T-helper 2 cell treated with Interferon-gamma antibody and Interleukin-4, amounts not matched to agents 5 μg/mL and 100 μg/mL, for 36 hours (primary cell): ENCODE data around the gene GPR82.
A peak's percentile ranks its signal among the peaks of the same experiment; 100 is the strongest.
"Not testable (repeated sequence)": the region's sequence is repeated elsewhere in the genome, so short reads cannot be mapped to it uniquely, and the experiment has no call there.

ENCODE experiments used
- DNase-seq: peaks from one replicate; pipeline ENCODE4 v3.0.0; 2021; ENCODE audit warnings: low spot score
- H3K27ac Mint-ChIP-seq: one replicate; pipeline ENCODE4 v1.8.0; 2021; ENCODE audit warnings: mild to moderate bottlenecking, mixed read lengths
- H3K27me3 Mint-ChIP-seq: one replicate; pipeline ENCODE4 v1.8.0; 2021; ENCODE audit warnings: low read depth, mixed read lengths
- H3K36me3 Mint-ChIP-seq: one replicate; pipeline ENCODE4 v1.8.0; 2021; ENCODE audit warnings: low read depth, mixed read lengths
- H3K4me1 Mint-ChIP-seq: one replicate; pipeline ENCODE4 v1.8.0; 2021; ENCODE audit warnings: low read depth, mixed read lengths
- H3K4me3 Mint-ChIP-seq: one replicate; pipeline ENCODE4 v1.8.0; 2022; ENCODE audit warnings: mild to moderate bottlenecking, moderate library complexity, mixed read lengths
- H3K9me3 Mint-ChIP-seq: one replicate; pipeline ENCODE4 v1.8.0; 2021; ENCODE audit warnings: mixed read lengths

GPR82 gene, protein sequence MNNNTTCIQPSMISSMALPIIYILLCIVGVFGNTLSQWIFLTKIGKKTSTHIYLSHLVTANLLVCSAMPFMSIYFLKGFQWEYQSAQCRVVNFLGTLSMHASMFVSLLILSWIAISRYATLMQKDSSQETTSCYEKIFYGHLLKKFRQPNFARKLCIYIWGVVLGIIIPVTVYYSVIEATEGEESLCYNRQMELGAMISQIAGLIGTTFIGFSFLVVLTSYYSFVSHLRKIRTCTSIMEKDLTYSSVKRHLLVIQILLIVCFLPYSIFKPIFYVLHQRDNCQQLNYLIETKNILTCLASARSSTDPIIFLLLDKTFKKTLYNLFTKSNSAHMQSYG

DNA sequence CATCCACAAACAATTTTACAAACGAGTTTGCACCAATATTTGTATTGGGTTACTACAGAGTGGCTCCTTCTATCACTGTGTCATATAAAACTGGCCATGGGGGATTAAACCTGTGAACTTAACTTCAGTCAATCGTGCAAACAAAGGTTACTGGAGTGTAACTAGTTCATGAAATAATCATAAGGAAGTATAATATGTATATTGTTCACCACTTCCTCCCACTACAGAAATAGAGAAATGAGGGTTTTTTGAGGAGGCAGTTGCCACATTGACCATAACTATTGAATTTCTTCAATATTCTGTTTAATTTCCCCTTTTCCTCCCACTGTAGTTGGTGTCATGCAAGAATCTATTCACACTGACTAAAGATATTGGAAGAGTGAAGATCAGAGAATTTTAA, at the start of gene GPR82:
Gene GPR82 (plus strand): TSS at position 356 of the 400 bp plus-strand sequence. CDS start 2,846 bp downstream, outside the sequence.
- H3K36me3 Mint-ChIP-seq: peaks cover 22% of the 10 kb centered on the region
- H3K4me1 Mint-ChIP-seq: peaks cover 29% of the 10 kb centered on the region
- no peaks in the 10 kb centered on the region for H3K27me3 Mint-ChIP-seq
- H3K27ac Mint-ChIP-seq: peak within 1 kb of the TSS; percentile 31
- DNase-seq: no peak
- H3K9me3 Mint-ChIP-seq: peaks cover 11% of the 10 kb centered on the region
- H3K4me3 Mint-ChIP-seq: no peak within 1 kb of the TSS

DNA sequence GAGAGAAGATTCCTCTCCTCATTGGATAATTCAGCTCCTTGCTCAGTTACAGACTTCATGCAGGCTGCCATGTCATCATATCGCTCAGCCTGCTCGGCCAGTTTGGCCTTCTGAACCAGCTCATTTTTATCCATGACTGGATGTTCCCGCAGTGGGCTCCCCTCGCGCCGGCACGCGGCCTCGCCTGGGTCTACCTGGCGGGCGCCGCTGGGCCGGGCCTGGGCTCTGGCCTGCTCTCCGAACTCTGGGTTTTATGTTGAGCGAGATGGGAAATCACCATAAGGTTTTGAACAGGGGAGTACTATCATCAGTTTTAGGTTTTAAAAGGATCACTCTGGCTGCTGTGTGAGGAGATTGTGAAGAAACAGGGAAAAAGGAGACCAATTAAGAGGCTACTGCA, 47.6 kb upstream of the GPR82 start:
- H3K27me3 Mint-ChIP-seq, DNase-seq, H3K27ac Mint-ChIP-seq, H3K9me3 Mint-ChIP-seq, H3K4me3 Mint-ChIP-seq: not testable (repeated sequence)
- Mint-ChIP-seq H3K36me3 (peaks cover 16% of the 10 kb centered on the region), H3K4me1 (peaks cover 16% of the 10 kb centered on the region)

DNA sequence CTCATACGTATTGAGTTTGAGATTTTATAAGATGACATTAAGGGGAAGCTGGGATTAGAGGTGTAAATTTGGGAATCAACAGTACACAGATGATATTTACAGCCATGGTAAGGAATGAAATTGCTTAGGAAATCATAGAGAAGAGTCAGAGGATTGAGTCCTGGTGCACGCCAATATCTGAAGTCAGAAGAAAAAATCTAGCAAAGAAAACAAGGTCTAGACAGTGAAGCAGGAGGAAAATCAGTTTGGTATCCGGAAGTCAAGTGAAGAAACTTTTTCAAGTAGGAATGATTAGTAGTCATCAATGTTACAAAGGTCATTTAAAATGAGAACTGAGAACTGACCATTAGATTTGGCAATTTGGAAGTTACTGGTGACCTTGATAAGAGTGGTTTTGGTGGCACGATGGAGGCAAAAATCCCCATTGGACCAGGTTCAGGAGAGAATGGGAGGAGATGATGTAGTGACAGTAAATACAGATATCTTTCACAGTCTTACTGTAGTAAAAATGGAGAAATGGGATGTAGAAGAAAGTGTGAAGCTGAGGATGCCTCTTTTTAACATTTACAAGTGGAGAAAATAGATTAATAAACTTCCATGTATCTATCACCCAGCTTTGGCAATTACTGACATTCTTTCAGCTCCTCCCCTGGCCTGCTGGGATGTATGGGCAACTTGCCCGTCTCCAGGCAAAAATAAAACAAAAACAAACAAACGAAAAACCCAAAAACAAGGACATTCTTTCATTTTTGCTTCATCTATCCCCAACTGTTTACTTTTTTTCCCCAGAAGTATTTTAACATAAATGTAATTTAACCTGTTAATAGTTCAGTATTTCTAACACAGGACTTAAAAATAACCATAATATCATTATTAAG, 46.6 kb upstream of the GPR82 start:
- Mint-ChIP-seq H3K4me1 (peaks cover 16% of the 10 kb centered on the region), H3K27ac (no peak overlapping the region), H3K4me3 (no peak overlapping the region), H3K27me3 (no peaks in the 10 kb centered on the region), H3K9me3 (no peaks in the 10 kb centered on the region), H3K36me3 (peaks cover 12% of the 10 kb centered on the region)
- DNase-seq: no peak

- no peaks in the 10 kb centered on the region for H3K27me3 Mint-ChIP-seq
- H3K4me3 Mint-ChIP-seq: no peak overlapping the region
- H3K4me1 Mint-ChIP-seq: peaks cover 13% of the 10 kb centered on the region
- H3K9me3 Mint-ChIP-seq: no peaks in the 10 kb centered on the region
- H3K27ac Mint-ChIP-seq: no peak overlapping the region
- DNase-seq: no peak
- peaks cover 1% of the 10 kb centered on the region for H3K36me3 Mint-ChIP-seq
Observed at GRCh38 chrX:41684138-41684537, 39.8 kb upstream of the GPR82 start.

DNA sequence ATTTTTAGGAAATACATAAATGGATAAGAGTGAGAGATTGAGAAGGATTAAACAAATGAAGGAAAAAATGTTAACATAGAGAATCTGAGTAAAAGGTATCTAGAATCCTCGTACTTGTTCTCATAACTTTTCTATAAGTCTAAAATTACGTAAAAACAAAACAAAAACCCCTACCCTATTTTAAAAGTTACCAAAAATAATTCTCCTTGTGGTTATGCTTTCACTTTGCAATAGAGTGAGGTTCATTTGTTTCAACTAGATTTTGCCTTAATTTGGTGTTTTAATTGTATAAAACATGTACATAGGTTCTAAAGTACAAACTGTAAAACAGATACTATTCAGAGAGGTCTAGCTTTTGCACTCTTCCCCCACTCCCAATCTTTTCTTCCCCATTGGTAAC, 39.0 kb upstream of the GPR82 start:
- H3K4me1 Mint-ChIP-seq: peaks cover 13% of the 10 kb centered on the region
- no peak overlapping the region for H3K27ac Mint-ChIP-seq
- no peaks in the 10 kb centered on the region for H3K27me3 Mint-ChIP-seq
- no peak for DNase-seq
- H3K4me3 Mint-ChIP-seq: no peak overlapping the region
- H3K9me3 Mint-ChIP-seq: no peaks in the 10 kb centered on the region
- H3K36me3 Mint-ChIP-seq: peaks cover 1% of the 10 kb centered on the region

GRCh38 chrX:41686788-41687187, 37.2 kb upstream of the GPR82 start:
- no peak for DNase-seq
- Mint-ChIP-seq H3K36me3 (peaks cover 1% of the 10 kb centered on the region), H3K27ac (no peak overlapping the region), H3K27me3 (no peaks in the 10 kb centered on the region), H3K4me1 (peaks cover 13% of the 10 kb centered on the region), H3K4me3 (no peak overlapping the region), H3K9me3 (no peaks in the 10 kb centered on the region)

- H3K27ac Mint-ChIP-seq: no peak overlapping the region
- H3K4me1 Mint-ChIP-seq: peaks cover 21% of the 10 kb centered on the region
- no peak for DNase-seq
- no peaks in the 10 kb centered on the region for H3K9me3 Mint-ChIP-seq
- H3K36me3 Mint-ChIP-seq: peaks cover 1% of the 10 kb centered on the region
- H3K4me3 Mint-ChIP-seq: no peak overlapping the region
- no peaks in the 10 kb centered on the region for H3K27me3 Mint-ChIP-seq
Observed at GRCh38 chrX:41688156-41688555, 35.8 kb upstream of the GPR82 start.

GRCh38 chrX:41688835-41689234, 35.1 kb upstream of the GPR82 start, which contains the start of gene GPR34:
TSS of gene GPR34 (plus strand) at chrX:41688973. CDS start at chrX:41695634, 6,661 bp downstream.
- no peaks in the 10 kb centered on the region for H3K27me3 Mint-ChIP-seq
- H3K4me1 Mint-ChIP-seq: peaks cover 25% of the 10 kb centered on the region

DNA sequence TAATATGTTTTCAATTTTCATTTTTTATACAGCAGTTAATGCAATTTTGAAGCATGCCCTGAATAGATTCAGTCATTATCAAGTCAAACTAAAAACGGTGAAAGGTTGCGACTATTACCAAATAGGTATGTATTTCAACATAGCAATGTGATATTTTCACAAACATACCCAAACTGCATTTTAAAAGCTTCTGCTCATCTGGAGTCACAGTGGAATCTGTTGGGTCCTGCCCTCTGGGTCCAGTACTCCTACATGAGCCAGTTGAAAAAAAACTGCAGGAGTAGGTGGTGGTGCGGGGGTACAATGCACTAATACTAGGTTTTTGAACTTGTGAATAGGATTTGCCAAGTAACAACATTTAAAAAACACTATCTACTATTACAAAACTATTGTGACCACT, 34.3 kb upstream of the GPR82 start:
- Mint-ChIP-seq H3K36me3 (peaks cover 4% of the 10 kb centered on the region), H3K27me3 (no peaks in the 10 kb centered on the region), H3K9me3 (no peaks in the 10 kb centered on the region), H3K27ac (no peak overlapping the region), H3K4me3 (no peak overlapping the region), H3K4me1 (peaks cover 29% of the 10 kb centered on the region)
- no peak for DNase-seq

More at GRCh38 chrX:41688835-41689234, 35.1 kb upstream of the GPR82 start, which contains the start of gene GPR34:
- Mint-ChIP-seq H3K4me3 (no peak within 1 kb of the TSS), H3K27ac (peak within 1 kb of the TSS; percentile 52), H3K36me3 (peaks cover 4% of the 10 kb centered on the region), H3K9me3 (no peaks in the 10 kb centered on the region)
- DNase-seq: no peak

- Mint-ChIP-seq H3K9me3 (no peaks in the 10 kb centered on the region), H3K4me3 (no peak overlapping the region), H3K27me3 (no peaks in the 10 kb centered on the region), H3K36me3 (peaks cover 11% of the 10 kb centered on the region), H3K27ac (no peak overlapping the region), H3K4me1 (peaks cover 34% of the 10 kb centered on the region)
- DNase-seq: no peak
Observed at GRCh38 chrX:41692162-41692749, 31.7 kb upstream of the GPR82 start.

- Mint-ChIP-seq H3K4me1 (peaks cover 31% of the 10 kb centered on the region), H3K4me3 (no peak overlapping the region), H3K9me3 (no peaks in the 10 kb centered on the region), H3K27me3 (no peaks in the 10 kb centered on the region), H3K27ac (peak overlapping the region; percentile 10), H3K36me3 (peaks cover 12% of the 10 kb centered on the region)
- DNase-seq: no peak
Observed at GRCh38 chrX:41693024-41693423, 31.0 kb upstream of the GPR82 start.

- Mint-ChIP-seq H3K27me3 (no peaks in the 10 kb centered on the region), H3K27ac (no peak overlapping the region), H3K4me1 (peaks cover 24% of the 10 kb centered on the region), H3K9me3 (no peaks in the 10 kb centered on the region), H3K36me3 (peaks cover 15% of the 10 kb centered on the region), H3K4me3 (no peak overlapping the region)
- DNase-seq: no peak
Observed at GRCh38 chrX:41695426-41695825, 28.6 kb upstream of the GPR82 start.

GRCh38 chrX:41703574-41704029, 20.4 kb upstream of the GPR82 start:
- Mint-ChIP-seq H3K9me3 (no peaks in the 10 kb centered on the region), H3K4me1 (peaks cover 16% of the 10 kb centered on the region), H3K27ac (no peak overlapping the region), H3K4me3 (no peak overlapping the region), H3K36me3 (peaks cover 6% of the 10 kb centered on the region), H3K27me3 (no peaks in the 10 kb centered on the region)
- no peak for DNase-seq

DNA sequence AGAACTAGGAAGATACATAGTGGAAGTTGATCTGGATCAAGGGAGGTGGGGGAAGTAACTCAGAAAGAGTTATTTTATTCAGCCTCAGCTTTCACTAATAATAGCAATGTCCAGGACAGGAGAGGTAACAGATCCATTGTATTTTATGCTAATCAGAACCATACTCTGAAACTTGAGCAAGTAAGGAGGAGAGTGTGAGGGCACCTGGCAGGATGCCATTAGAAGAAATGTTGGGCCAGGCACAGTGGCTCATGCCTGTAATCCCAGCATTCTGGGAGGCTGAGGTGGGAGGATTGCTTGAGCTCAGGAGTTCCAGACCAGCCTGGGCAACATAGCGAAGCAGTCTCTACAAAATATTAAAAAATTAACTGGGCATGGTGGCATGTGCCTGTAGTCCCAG, 18.9 kb upstream of the GPR82 start:
- H3K4me1 Mint-ChIP-seq: peaks cover 16% of the 10 kb centered on the region
- no peak for DNase-seq
- H3K36me3 Mint-ChIP-seq: peaks cover 6% of the 10 kb centered on the region
- H3K4me3 Mint-ChIP-seq: no peak overlapping the region
- H3K9me3 Mint-ChIP-seq: no peaks in the 10 kb centered on the region
- no peak overlapping the region for H3K27ac Mint-ChIP-seq
- no peaks in the 10 kb centered on the region for H3K27me3 Mint-ChIP-seq
